Measurements from ENCODE around the gene CPSF7. TPM values are rescaled to one million over a fixed set of nuclear protein-coding genes. Genes with fewer than 3 reads are reported as not detected.

Gene CPSF7
- total RNA-seq, 1 donor from 2014 or later = 69.8 TPM

GRCh38 chr11:61406991-61407728, 22.6 kb downstream of the CPSF7 start:
- Histone ChIP-seq H3K27ac (no peak overlapping the region), H3K36me3 (peaks cover 100% of the 10 kb centered on the region), H3K4me3 (no peak overlapping the region), H3K4me1 (no peaks in the 10 kb centered on the region), H3K9me3 (no peaks in the 10 kb centered on the region), H3K27me3 (ENCODE audit: low read depth) (no peaks in the 10 kb centered on the region)
- ATAC-seq (no peak), DNase-seq (no peak)
- intact Hi-C loops (cut with DNase I) = no loop called here
- TF ChIP-seq CTCF (IDR thresholded peaks at IDR 0.05) = no peak

GRCh38 chr11:61406067-61406466, 23.7 kb downstream of the CPSF7 start:
- H3K27me3 ChIP-seq (ENCODE audit: low read depth) = no peaks in the 10 kb centered on the region
- ATAC-seq (no peak), DNase-seq (no peak)
- no peak overlapping the region for H3K4me3 ChIP-seq
- no peaks in the 10 kb centered on the region for H3K4me1 ChIP-seq
- no peaks in the 10 kb centered on the region for H3K9me3 ChIP-seq
- H3K27ac ChIP-seq = no peak overlapping the region
- intact Hi-C loops (cut with DNase I) = no loop called here
- H3K36me3 ChIP-seq = peaks cover 95% of the 10 kb centered on the region
- no peak for TF ChIP-seq CTCF (IDR thresholded peaks at IDR 0.05)

GRCh38 chr11:61404641-61405040, 25.1 kb downstream of the CPSF7 start:
- Histone ChIP-seq H3K9me3 (no peaks in the 10 kb centered on the region), H3K4me3 (no peak overlapping the region), H3K36me3 (peaks cover 89% of the 10 kb centered on the region), H3K27ac (no peak overlapping the region), H3K4me1 (no peaks in the 10 kb centered on the region), H3K27me3 (ENCODE audit: low read depth) (no peaks in the 10 kb centered on the region)
- intact Hi-C loops (cut with DNase I) = no loop called here
- DNase-seq (no peak), ATAC-seq (no peak)
- no peak for TF ChIP-seq CTCF (IDR thresholded peaks at IDR 0.05)

- no peak for ATAC-seq
- peaks cover 87% of the 10 kb centered on the region for H3K36me3 ChIP-seq
- intact Hi-C loops (cut with DNase I) = no loop called here
Observed at GRCh38 chr11:61404103-61404502, 25.7 kb downstream of the CPSF7 start.

GRCh38 chr11:61403658-61404057, 26.1 kb downstream of the CPSF7 start:
- H3K36me3 ChIP-seq = peaks cover 87% of the 10 kb centered on the region
- H3K9me3 ChIP-seq = no peaks in the 10 kb centered on the region
- DNase-seq = no peak
- no peak for TF ChIP-seq CTCF (IDR thresholded peaks at IDR 0.05)
- no peaks in the 10 kb centered on the region for H3K4me1 ChIP-seq
- ATAC-seq = peak in 1 of 2 donors; percentile 7
- no peaks in the 10 kb centered on the region for H3K27me3 ChIP-seq (ENCODE audit: low read depth)
- intact Hi-C loops (cut with DNase I) = no loop called here
- no peak overlapping the region for H3K27ac ChIP-seq
- H3K4me3 ChIP-seq = no peak overlapping the region

More at GRCh38 chr11:61404103-61404502, 25.7 kb downstream of the CPSF7 start:
- no peak for TF ChIP-seq CTCF (IDR thresholded peaks at IDR 0.05)
- Histone ChIP-seq H3K4me3 (no peak overlapping the region), H3K27me3 (ENCODE audit: low read depth) (no peaks in the 10 kb centered on the region), H3K9me3 (no peaks in the 10 kb centered on the region), H3K4me1 (no peaks in the 10 kb centered on the region), H3K27ac (no peak overlapping the region)
- no peak for DNase-seq

Data from lower lobe of right lung (tissue), 2 donors.